Kidney (tissue), 14 donors: ENCODE results near the gene EDDM3A. TPM values are rescaled to one million over a fixed set of nuclear protein-coding genes. Genes with fewer than 3 reads are reported as not detected.
A peak's percentile ranks its signal among the peaks of the same experiment; 100 is the strongest.

Source experiments
- DNase-seq, 5 donors: peaks; one replicate each; pipeline ENCODE4 v3.0.0-alpha.2; 2013 to 2020
- FAIRE-seq: peaks from 2 replicates; lab custom pipeline; 2012; peaks lifted over from hg19 to GRCh38; lab: Jason Lieb, UNC
- H3K27ac ChIP-seq, 2 donors: one replicate each; pipeline ENCODE4 v1.7.0; 2013; ENCODE audit warnings: low read depth in 2 of 2, low read length in 2 of 2, inconsistent platforms in 1 of 2
- H3K27me3 ChIP-seq: one replicate; pipeline ENCODE4 v1.7.1; 2013; ENCODE audit warnings: low read length, inconsistent platforms; ENCODE audit not compliant: control insufficient read depth, insufficient read depth
- H3K36me3 ChIP-seq, 3 donors: one replicate each; pipeline versions ENCODE4 v1.7.0 to v1.7.1; 2013; ENCODE audit warnings: low read length in 3 of 3, control low read depth in 1 of 3, inconsistent platforms in 1 of 3; ENCODE audit not compliant: insufficient read depth in 3 of 3, control insufficient read depth in 2 of 3
- H3K4me1 ChIP-seq, 3 donors: one replicate each; pipeline versions ENCODE4 v1.7.0 to v1.7.1; 2013; ENCODE audit warnings: low read length in 3 of 3, inconsistent platforms in 1 of 3, low read depth in 1 of 3; ENCODE audit not compliant: control insufficient read depth in 2 of 3, insufficient read depth in 2 of 3
- H3K4me3 ChIP-seq, 3 donors: one replicate each; pipeline versions ENCODE4 v1.7.0 to v1.8.1; 2013; ENCODE audit warnings: low read length in 3 of 3, control low read depth in 1 of 3, inconsistent platforms in 1 of 3
- H3K9ac ChIP-seq, 3 donors: one replicate each; pipeline versions ENCODE4 v1.7.0 to v1.7.1; 2013; ENCODE audit warnings: low read length in 3 of 3, control low read depth in 1 of 3, inconsistent platforms in 1 of 3
- H3K9me3 ChIP-seq, 3 donors: one replicate each; pipeline versions ENCODE4 v1.7.0 to v1.7.1; 2013; ENCODE audit warnings: low read length in 3 of 3, control low read depth in 1 of 3, inconsistent platforms in 1 of 3; ENCODE audit not compliant: control insufficient read depth in 2 of 3, insufficient read depth in 1 of 3
- CTCF ChIP-seq: IDR thresholded peaks from 3 replicates; pipeline ENCODE4 v1.5.1; 2012; ENCODE audit warnings: mild to moderate bottlenecking, moderate library complexity, borderline replicate concordance; ENCODE audit not compliant: insufficient read depth; ENCODE audit errors: extremely low read depth
- intact Hi-C: fragments of 100-400 bp; cut with DNase I; formaldehyde crosslinking; loops from one replicate; pipeline ENCODE4 v1.11.1; 2022
- polyA plus RNA-seq: library from polyadenylated mRNA; stranded (reverse); fragments of 350-450 nt; fragmentation: Illumina TruSeq; extraction: RNeasy Lipid Tissue Mini Kit (QIAGEN cat#74804); gene quantifications from one replicate; pipeline ENCODE4 v1.2.3, GENCODE V29; 2014; ENCODE audit warnings: low read depth, low replicate concordance; ENCODE audit not compliant: insufficient read depth
- total RNA-seq: library from RNA; stranded (reverse); fragmentation: NEBNext Ultra II Directional; extraction: Animal tissue kit (Norgen Biotek cat#: 25700); gene quantifications from one replicate; pipeline ENCODE4 v1.2.1, GENCODE V29; 2021
- donor health status: control.
- donor health status: control.
- donor health status: control.
- donor health status: control.
- donor health status: control.
- donor health status: DM: yes; HTN: yes; CAD: no.
- donor health status: Normal renal cell carcinoma (clear cell type).

EDDM3A gene
- total and polyA plus RNA-seq, 2 donors from 2014 or later: 1.8 TPM; not detected in 1

GRCh38 chr14:20743556-20743955 is 2.1 kb upstream of the EDDM3A start:
- FAIRE-seq: no peak
- H3K9me3 ChIP-seq: no peaks in the 10 kb centered on the region
- intact Hi-C loops: no loop called here

GRCh38 chr14:20746566-20746965 is 879 bp downstream of the EDDM3A start:
- Histone ChIP-seq H3K27ac (no peak overlapping the region), H3K36me3 (no peaks in the 10 kb centered on the region), H3K4me3 (no peak overlapping the region), H3K27me3 (no peaks in the 10 kb centered on the region), H3K4me1 (no peaks in the 10 kb centered on the region), H3K9ac (no peak overlapping the region), H3K9me3 (no peaks in the 10 kb centered on the region)
- TF ChIP-seq CTCF: no peak
- intact Hi-C loops: no loop called here
- FAIRE-seq (no peak), DNase-seq (no peak)

More at GRCh38 chr14:20743556-20743955, 2.1 kb upstream of the EDDM3A start:
- no peak overlapping the region for H3K4me3 ChIP-seq
- H3K4me1 ChIP-seq: no peaks in the 10 kb centered on the region
- no peak overlapping the region for H3K27ac ChIP-seq
- no peaks in the 10 kb centered on the region for H3K36me3 ChIP-seq
- no peak overlapping the region for H3K9ac ChIP-seq
- TF ChIP-seq CTCF: no peak
- no peaks in the 10 kb centered on the region for H3K27me3 ChIP-seq
- DNase-seq: peak in 1 of 5 donors; percentile 16

GRCh38 chr14:20748439-20748838 is 2.8 kb downstream of the EDDM3A start:
- intact Hi-C loops: no loop called here
- Histone ChIP-seq H3K9ac (no peak overlapping the region), H3K4me1 (no peaks in the 10 kb centered on the region), H3K9me3 (peaks cover 0 to 14% (median 0%) of the 10 kb centered on the region in 3 donors), H3K27ac (no peak overlapping the region), H3K4me3 (no peak overlapping the region), H3K36me3 (no peaks in the 10 kb centered on the region), H3K27me3 (no peaks in the 10 kb centered on the region)
- no peak for FAIRE-seq
- DNase-seq: no peak
- no peak for TF ChIP-seq CTCF

GRCh38 chr14:20750194-20750593 is 4.5 kb downstream of the EDDM3A start:
- H3K9me3 ChIP-seq: peaks cover 0 to 14% (median 0%) of the 10 kb centered on the region in 3 donors
- TF ChIP-seq CTCF: no peak
- H3K27ac ChIP-seq: no peak overlapping the region
- no peak overlapping the region for H3K4me3 ChIP-seq
- FAIRE-seq (no peak), DNase-seq (no peak)
- H3K4me1 ChIP-seq: peaks cover 0 to 6% (median 5%) of the 10 kb centered on the region in 3 donors
- H3K9ac ChIP-seq: no peak overlapping the region
- no peaks in the 10 kb centered on the region for H3K27me3 ChIP-seq
- H3K36me3 ChIP-seq: no peaks in the 10 kb centered on the region
- intact Hi-C loops: no loop called here
